ENCODE measurements around the gene SYK. TPM values are rescaled to one million over a fixed set of nuclear protein-coding genes. Genes with fewer than 3 reads are reported as not detected.
A peak's percentile ranks its signal among the peaks of the same experiment; 100 is the strongest.

SYK gene
- total and polyA plus RNA-seq, 8 donors: 2.2 to 34.4 (median 18.9) TPM

DNA sequence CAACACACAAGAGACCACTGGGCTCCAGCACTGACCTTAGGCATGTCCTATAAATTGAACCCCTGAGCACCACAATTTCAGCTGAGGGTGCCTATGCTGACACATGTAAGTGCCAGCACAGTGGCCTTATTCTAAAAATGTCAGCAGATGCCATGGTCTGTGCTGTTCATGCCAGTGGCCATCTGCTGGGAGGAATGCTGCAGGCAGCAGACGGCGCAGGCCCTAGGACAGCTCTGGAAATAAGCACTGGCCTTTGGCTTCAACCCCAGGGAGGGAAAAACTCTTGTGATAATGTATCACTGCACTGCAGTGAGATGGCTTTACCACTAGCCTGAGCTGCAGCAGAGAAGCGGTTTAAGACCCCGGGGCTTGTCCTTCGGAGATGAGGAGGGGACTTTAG is 98.5 kb downstream of the SYK start:
- peak in 1 of 2 donors; percentile 43 for DNase-seq
- no peak overlapping the region for H3K27ac ChIP-seq
- H3K9me3 ChIP-seq: peaks cover 0 to 7% (median 0%) of the 10 kb centered on the region in 4 donors
- no peak overlapping the region for H3K4me3 ChIP-seq
- WGBS, 5 donors: 60 to 90% (median 78%) methylated on average over 5 of the region's 5 CpGs
- H3K4me1 ChIP-seq: no peaks in the 10 kb centered on the region
- TF ChIP-seq EP300 (IDR thresholded peaks at IDR 0.05): no peak
- TF ChIP-seq CTCF (IDR thresholded peaks at IDR 0.05): no peak
- no peak for TF ChIP-seq POLR2A (IDR thresholded peaks at IDR 0.05)
- TF ChIP-seq POLR2AphosphoS5 (IDR thresholded peaks at IDR 0.05): no peak
- H3K36me3 ChIP-seq: peaks cover 0 to 40% (median 11%) of the 10 kb centered on the region in 4 donors
- no peaks in the 10 kb centered on the region for H3K27me3 ChIP-seq
- intact Hi-C loops (cut with DNase I; ENCODE audit: low total_unique reads): no loop called here

GRCh38 chr9:90901933-90902332 is 100.3 kb downstream of the SYK start:
- 86 to 93% (median 91%) methylated on average over 8 of the region's 8 CpGs for WGBS, 5 donors
- TF ChIP-seq POLR2AphosphoS5 (IDR thresholded peaks at IDR 0.05) (no peak), CTCF (IDR thresholded peaks at IDR 0.05) (no peak), POLR2A (IDR thresholded peaks at IDR 0.05) (no peak), EP300 (IDR thresholded peaks at IDR 0.05) (no peak)

GRCh38 chr9:90903766-90904424 is 102.3 kb downstream of the SYK start:
- Histone ChIP-seq H3K27me3 (no peaks in the 10 kb centered on the region), H3K27ac (no peak overlapping the region), H3K36me3 (peaks cover 0 to 4% (median 0%) of the 10 kb centered on the region in 4 donors), H3K4me3 (no peak overlapping the region), H3K9me3 (peaks cover 0 to 7% (median 0%) of the 10 kb centered on the region in 4 donors), H3K4me1 (no peaks in the 10 kb centered on the region)
- WGBS, 5 donors: 43 to 60% (median 50%) methylated on average over 10 to 11 of the region's 11 CpGs
- DNase-seq: no peak
- TF ChIP-seq POLR2A (IDR thresholded peaks at IDR 0.05) (no peak), EP300 (IDR thresholded peaks at IDR 0.05) (no peak), POLR2AphosphoS5 (IDR thresholded peaks at IDR 0.05) (no peak), CTCF (IDR thresholded peaks at IDR 0.05) (no peak)
- intact Hi-C loops (cut with DNase I; ENCODE audit: low total_unique reads): no loop called here

More at GRCh38 chr9:90901933-90902332, 100.3 kb downstream of the SYK start:
- Histone ChIP-seq H3K4me1 (no peaks in the 10 kb centered on the region), H3K27me3 (no peaks in the 10 kb centered on the region), H3K9me3 (peaks cover 0 to 7% (median 0%) of the 10 kb centered on the region in 4 donors), H3K27ac (no peak overlapping the region), H3K4me3 (no peak overlapping the region), H3K36me3 (peaks cover 0 to 22% (median 4%) of the 10 kb centered on the region in 4 donors)
- intact Hi-C loops (cut with DNase I; ENCODE audit: low total_unique reads): no loop called here
- DNase-seq: no peak

GRCh38 chr9:90904706-90905478 is 103.3 kb downstream of the SYK start:
- H3K27ac ChIP-seq: no peak overlapping the region
- DNase-seq: peak in 1 of 2 donors; percentile 84
- no peaks in the 10 kb centered on the region for H3K27me3 ChIP-seq
- no peak overlapping the region for H3K4me3 ChIP-seq
- WGBS, 5 donors: 48 to 61% (median 57%) methylated on average over 12 of the region's 12 CpGs
- TF ChIP-seq POLR2A (IDR thresholded peaks at IDR 0.05): no peak
- no peak for TF ChIP-seq CTCF (IDR thresholded peaks at IDR 0.05)
- TF ChIP-seq EP300 (IDR thresholded peaks at IDR 0.05): no peak
- H3K4me1 ChIP-seq: no peaks in the 10 kb centered on the region
- H3K36me3 ChIP-seq: no peaks in the 10 kb centered on the region
- intact Hi-C loops (cut with DNase I; ENCODE audit: low total_unique reads): no loop called here
- H3K9me3 ChIP-seq: peaks cover 0 to 7% (median 0%) of the 10 kb centered on the region in 4 donors

All from stomach (tissue), 9 donors.